ENCODE data around the gene DUSP1.

The DUSP1 gene

DNA sequence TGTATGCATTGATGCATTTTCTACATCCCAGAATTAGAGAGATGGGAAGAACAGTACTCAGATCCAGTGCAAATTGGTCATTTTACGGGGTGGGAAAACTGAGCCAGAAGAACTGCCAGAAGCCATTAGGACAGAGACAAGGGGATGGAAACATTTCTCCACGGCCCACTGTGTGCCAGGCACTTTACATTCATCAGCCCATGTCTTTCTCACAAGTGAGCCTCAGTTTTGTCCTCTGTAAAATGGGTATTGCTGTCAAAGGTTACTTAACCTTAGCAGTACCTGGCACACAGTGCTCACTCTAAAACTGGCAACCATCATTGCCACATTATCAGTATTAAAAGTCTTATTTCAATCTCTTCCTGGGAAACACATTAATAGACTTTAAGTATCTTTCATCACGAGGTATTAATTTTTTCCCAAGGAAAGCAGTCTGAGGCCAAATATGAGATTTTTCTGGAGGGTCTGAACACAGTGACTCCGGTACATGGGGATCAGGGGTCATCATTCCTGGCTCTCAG is 5.2 kb downstream of the DUSP1 start:
- peak overlapping the region; percentile 75 for H3K4me3 Mint-ChIP-seq
- H3K27me3 Mint-ChIP-seq (ENCODE audit: low read depth): no peaks in the 10 kb centered on the region
- no peaks in the 10 kb centered on the region for H3K9me3 Mint-ChIP-seq
- peak overlapping the region; percentile 93 for H3K27ac Mint-ChIP-seq
- peaks cover 22% of the 10 kb centered on the region for H3K4me1 Mint-ChIP-seq (ENCODE audit: low read depth)
- peaks cover 20% of the 10 kb centered on the region for H3K36me3 Mint-ChIP-seq (ENCODE audit: low read depth)

DNA sequence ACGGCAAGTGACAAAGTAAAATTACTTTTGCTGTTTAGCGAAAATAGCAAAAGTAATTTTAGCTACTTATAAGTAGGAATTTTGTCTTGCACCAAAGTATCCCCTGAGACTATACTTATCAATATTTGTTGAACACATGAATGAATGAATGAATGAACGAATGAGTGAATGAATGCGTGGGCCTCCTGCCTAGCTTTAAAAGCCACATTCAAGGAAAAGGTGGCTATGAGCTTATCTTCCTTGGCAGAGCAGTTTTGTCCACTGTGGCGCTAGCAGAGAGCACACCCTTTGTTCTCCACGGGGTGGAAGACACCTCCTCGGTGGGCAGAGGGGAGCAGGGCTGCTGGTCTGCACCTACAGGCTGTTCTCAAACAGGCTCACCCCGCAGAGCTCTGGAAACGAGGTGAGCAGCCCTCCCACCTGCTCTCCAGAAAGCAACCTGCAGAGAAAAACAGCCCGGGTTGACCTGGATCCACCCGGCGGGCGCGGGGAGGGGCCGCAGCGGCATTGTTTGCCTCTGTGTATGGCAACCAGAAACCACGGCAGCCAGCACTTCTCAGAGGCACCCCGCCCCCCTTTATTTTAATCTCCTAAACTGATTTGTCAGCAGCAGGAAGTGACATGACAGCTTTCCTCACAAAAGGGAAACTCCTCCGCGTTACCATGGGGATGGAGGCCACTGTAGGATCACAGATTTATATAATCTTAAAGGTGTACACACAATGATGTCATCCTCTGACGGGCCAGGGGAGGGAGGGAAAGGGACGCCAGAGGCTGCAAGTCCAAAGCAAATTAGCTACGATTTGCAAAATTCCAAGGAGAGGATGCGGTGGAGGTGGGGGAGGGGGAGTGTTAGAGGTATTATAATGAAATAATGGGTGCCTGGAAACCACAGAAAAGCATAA is 5.9 kb downstream of the DUSP1 start:
- H3K4me3 Mint-ChIP-seq: peak overlapping the region; percentile 75
- peaks cover 20% of the 10 kb centered on the region for H3K36me3 Mint-ChIP-seq (ENCODE audit: low read depth)
- peaks cover 21% of the 10 kb centered on the region for H3K4me1 Mint-ChIP-seq (ENCODE audit: low read depth)
- H3K9me3 Mint-ChIP-seq: no peaks in the 10 kb centered on the region
- H3K27me3 Mint-ChIP-seq (ENCODE audit: low read depth): peaks cover 1% of the 10 kb centered on the region
- peak overlapping the region; percentile 93 for H3K27ac Mint-ChIP-seq

DNA sequence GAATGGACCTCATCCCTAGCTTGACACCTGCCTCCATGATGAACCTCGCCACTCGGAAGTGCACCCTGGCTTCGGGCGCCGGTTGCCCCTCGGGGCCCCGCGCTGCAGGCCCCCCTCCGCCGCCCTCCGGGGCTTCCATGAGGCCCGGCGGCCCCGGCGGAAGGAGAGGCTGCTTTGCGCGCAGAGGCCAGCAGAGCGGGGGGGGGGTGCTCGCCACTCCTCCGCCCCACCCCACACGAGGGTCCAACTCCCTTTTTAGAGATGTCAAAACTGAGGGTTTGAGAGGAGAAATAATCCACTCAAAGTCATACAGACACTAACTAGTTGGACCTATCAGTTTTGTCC is 7.9 kb downstream of the DUSP1 start:
- H3K27ac Mint-ChIP-seq: no peak overlapping the region
- peaks cover 16% of the 10 kb centered on the region for H3K4me1 Mint-ChIP-seq (ENCODE audit: low read depth)
- no peak overlapping the region for H3K4me3 Mint-ChIP-seq
- H3K27me3 Mint-ChIP-seq (ENCODE audit: low read depth): peaks cover 11% of the 10 kb centered on the region
- no peaks in the 10 kb centered on the region for H3K9me3 Mint-ChIP-seq
- H3K36me3 Mint-ChIP-seq (ENCODE audit: low read depth): peaks cover 3% of the 10 kb centered on the region

DNA sequence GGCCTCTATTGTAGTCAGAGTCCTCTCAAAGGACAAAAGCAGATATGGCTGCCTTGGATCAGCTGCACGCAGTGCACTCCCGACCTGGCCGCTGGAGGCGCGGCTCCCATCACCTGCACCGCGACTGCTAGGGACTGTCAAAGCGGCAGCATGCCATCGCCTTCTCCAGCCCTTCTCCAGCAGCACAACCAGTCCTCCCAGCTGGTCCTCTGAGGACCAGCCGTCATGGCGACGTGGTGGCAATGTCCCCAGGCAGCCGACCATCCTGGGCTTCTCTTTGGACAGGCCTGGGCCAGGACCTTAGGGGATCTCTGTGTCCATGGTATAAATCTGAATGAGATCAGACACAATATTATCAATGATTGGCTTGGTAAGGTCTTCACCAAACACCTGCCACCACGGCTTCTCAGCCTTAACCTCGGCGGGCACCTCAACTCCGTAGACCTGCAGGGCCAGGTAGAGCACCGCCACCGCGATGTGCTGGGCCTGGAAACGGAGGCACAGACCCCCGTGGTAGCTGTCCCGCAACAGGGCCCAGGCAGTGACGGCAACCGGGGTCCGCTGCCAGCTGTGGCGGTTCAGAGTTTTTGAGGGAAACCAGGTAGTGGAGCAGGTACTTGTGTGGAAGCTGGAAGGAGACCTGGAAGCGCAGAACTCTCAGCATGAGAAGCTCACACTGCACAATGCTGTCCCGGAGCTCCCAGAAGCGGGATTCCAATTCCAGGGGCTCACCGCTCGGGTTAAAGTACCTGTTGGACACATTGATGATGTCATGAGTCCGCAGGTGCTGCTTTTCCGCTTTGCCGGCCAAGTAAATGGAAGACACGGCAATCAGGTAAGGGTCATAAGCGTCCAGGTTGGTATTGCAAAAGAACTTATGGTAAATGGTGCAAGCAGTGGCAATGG is 8.5 kb downstream of the DUSP1 start:
- H3K36me3 Mint-ChIP-seq (ENCODE audit: low read depth): peaks cover 2% of the 10 kb centered on the region
- H3K27me3 Mint-ChIP-seq (ENCODE audit: low read depth): peaks cover 11% of the 10 kb centered on the region
- H3K4me3 Mint-ChIP-seq: no peak overlapping the region
- H3K9me3 Mint-ChIP-seq: no peaks in the 10 kb centered on the region
- peaks cover 16% of the 10 kb centered on the region for H3K4me1 Mint-ChIP-seq (ENCODE audit: low read depth)
- no peak overlapping the region for H3K27ac Mint-ChIP-seq

DNA sequence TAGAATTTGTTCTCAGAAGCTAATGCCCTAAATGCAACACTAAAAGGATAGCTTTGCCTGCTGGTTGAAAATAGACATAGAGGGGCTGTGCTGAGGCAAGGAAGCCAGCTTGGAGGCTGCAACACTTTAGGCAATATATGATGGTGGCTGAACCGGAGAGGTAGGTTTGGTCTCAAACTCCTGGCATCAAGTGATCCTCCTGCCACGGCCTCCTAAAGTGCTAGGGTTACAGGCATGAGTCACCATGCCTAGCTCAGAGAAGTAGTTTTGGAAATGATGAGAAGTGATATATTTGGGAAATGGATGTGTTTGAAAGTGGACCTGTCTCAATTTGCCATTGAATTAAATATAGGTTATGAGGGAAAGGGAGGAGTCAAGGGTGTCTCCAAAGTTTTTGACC is 10.0 kb downstream of the DUSP1 start:
- Mint-ChIP-seq H3K36me3 (ENCODE audit: low read depth) (no peaks in the 10 kb centered on the region), H3K27me3 (ENCODE audit: low read depth) (peaks cover 11% of the 10 kb centered on the region), H3K9me3 (no peaks in the 10 kb centered on the region), H3K27ac (no peak overlapping the region), H3K4me1 (ENCODE audit: low read depth) (peaks cover 13% of the 10 kb centered on the region), H3K4me3 (no peak overlapping the region)

DNA sequence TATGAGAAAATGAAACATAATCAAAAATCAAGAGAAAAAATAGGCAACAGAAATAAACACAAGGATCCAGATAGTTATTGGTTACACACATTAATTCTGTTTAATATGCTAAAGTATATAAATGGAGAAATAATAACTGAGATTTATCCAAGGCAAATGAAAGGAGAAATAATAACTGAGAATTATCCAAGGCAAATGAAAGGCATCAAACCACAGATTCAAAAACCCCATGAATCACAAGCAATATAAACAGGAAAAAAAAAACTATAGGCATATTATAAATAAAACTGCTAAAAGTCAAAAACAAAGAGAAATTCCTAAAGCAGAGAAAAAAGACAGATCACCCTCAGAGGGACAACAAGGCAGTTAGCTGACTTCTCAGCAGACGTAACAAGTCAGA is 10.9 kb downstream of the DUSP1 start:
- Mint-ChIP-seq H3K9me3 (no peaks in the 10 kb centered on the region), H3K4me3 (no peak overlapping the region), H3K27ac (no peak overlapping the region), H3K4me1 (ENCODE audit: low read depth) (peaks cover 5% of the 10 kb centered on the region), H3K36me3 (ENCODE audit: low read depth) (no peaks in the 10 kb centered on the region), H3K27me3 (ENCODE audit: low read depth) (peaks cover 11% of the 10 kb centered on the region)

DNA sequence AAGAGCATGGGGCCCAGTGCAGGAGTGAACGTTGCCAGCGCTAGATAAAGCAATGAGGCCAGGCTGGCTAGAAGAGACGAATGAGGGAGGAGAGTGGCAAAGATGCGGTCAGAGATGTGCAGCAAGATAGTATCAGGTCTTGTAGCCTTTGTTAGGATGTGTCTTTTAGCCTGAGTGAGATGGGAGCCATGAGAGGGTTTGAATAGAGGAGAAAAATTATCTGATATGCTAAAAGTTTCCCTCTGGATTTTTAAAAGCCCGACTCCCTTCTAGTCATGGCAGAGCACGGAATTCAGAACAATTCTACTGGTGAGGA is 12.2 kb downstream of the DUSP1 start:
- Mint-ChIP-seq H3K27me3 (ENCODE audit: low read depth) (peaks cover 11% of the 10 kb centered on the region), H3K4me3 (no peak overlapping the region), H3K36me3 (ENCODE audit: low read depth) (no peaks in the 10 kb centered on the region), H3K4me1 (ENCODE audit: low read depth) (no peaks in the 10 kb centered on the region), H3K9me3 (no peaks in the 10 kb centered on the region), H3K27ac (no peak overlapping the region)

DNA sequence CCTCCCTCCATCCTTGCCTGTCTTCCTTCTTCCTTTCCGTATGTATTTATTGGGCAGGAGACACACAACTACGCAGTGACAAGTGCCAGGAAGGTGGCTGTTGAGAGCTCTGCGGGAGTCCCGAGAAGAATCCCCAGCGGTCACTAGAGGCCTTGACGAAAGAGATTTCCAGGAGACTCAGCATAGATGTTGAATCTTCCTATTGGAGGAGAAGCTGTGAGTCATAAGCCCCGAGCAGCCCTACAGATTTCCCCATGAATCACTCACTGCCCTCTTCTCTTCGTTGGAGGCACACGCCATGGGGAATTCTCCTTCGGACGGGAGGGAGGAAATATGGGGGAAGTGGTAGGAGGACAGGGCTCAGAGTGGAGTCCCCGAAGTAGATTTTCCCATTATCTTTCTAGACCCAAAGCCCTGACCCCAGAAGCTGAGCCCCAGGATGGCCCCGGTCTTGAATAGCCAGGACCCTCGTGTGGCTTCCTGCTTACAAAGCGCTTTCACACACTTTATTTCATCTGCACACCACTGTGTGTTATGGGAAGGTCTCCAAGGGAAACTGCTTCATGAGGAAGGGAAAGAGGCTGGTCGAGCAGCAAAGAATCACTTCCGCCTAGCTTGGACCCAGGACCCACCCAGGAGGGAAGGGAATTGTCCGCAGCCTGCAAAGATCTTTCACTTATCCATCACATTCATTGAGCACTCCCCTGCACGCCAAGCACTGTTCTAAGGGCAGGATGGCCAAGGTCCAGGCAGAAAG is 12.7 kb downstream of the DUSP1 start:
- Mint-ChIP-seq H3K4me1 (ENCODE audit: low read depth) (no peaks in the 10 kb centered on the region), H3K27ac (no peak overlapping the region), H3K36me3 (ENCODE audit: low read depth) (no peaks in the 10 kb centered on the region), H3K9me3 (no peaks in the 10 kb centered on the region), H3K27me3 (ENCODE audit: low read depth) (peaks cover 15% of the 10 kb centered on the region), H3K4me3 (no peak overlapping the region)

DNA sequence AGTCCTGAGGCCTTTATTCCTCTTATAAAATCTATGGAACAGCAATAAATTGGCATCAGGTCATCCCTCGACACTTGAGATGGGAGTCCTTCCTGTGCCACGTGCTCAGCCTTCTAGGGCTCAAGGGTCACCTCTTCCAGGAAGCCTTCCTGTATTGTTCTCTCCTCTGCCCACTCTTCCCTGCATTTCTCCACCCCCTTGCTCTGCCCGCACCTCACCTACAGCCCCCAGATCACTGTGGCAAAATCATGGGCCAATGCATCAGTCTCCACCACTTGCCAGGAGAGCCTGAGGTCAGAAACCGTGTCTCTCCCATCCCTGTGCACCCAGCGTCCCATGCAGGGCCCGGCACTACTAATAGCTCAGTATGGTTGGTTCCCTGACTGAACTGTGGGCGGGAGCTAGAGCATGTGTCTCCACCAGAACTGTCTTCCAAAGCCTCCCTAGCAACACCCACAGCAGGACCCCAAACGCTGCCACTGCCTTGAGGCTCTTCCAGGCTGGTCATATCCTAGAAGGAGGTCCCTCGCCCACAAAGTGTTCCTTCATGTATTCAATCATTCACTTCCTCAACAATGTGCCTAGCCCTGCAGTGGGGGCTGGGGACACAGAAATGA is 13.5 kb downstream of the DUSP1 start:
- no peak overlapping the region for H3K27ac Mint-ChIP-seq
- no peaks in the 10 kb centered on the region for H3K9me3 Mint-ChIP-seq
- no peaks in the 10 kb centered on the region for H3K36me3 Mint-ChIP-seq (ENCODE audit: low read depth)
- peaks cover 15% of the 10 kb centered on the region for H3K27me3 Mint-ChIP-seq (ENCODE audit: low read depth)
- H3K4me1 Mint-ChIP-seq (ENCODE audit: low read depth): no peaks in the 10 kb centered on the region
- no peak overlapping the region for H3K4me3 Mint-ChIP-seq

DNA sequence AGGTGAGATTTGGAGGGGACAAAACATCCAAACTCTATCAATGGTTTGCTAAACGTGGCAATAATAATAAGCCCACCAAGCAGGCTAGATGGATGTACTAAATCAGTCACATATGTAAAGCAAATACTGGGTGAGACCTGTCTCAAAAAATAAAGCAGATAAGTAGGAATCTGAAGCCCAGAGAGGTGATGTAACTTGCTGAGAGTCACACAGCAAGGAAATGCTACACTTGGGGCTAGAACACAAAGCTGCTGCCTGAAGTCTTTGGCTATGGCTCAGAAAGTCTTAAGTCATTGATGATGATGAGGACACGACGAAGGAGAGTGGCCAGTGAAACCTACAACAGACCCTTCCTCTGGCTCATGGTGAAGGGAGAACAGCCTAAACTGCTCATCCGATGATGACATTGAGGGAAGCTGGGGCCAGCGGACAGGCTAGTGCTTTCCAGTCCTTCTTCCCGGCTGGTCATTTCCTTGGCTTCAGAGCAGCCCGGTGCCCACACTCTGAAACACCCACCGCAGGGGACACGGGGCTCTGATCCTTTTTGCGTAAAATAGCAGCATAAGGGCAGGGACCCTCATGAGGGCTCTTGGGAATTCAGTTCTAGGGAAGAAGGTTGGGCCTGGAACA is 14.1 kb downstream of the DUSP1 start:
- H3K4me3 Mint-ChIP-seq: no peak overlapping the region
- no peaks in the 10 kb centered on the region for H3K9me3 Mint-ChIP-seq
- H3K27me3 Mint-ChIP-seq (ENCODE audit: low read depth): peaks cover 15% of the 10 kb centered on the region
- no peaks in the 10 kb centered on the region for H3K4me1 Mint-ChIP-seq (ENCODE audit: low read depth)
- no peak overlapping the region for H3K27ac Mint-ChIP-seq
- H3K36me3 Mint-ChIP-seq (ENCODE audit: low read depth): no peaks in the 10 kb centered on the region

DNA sequence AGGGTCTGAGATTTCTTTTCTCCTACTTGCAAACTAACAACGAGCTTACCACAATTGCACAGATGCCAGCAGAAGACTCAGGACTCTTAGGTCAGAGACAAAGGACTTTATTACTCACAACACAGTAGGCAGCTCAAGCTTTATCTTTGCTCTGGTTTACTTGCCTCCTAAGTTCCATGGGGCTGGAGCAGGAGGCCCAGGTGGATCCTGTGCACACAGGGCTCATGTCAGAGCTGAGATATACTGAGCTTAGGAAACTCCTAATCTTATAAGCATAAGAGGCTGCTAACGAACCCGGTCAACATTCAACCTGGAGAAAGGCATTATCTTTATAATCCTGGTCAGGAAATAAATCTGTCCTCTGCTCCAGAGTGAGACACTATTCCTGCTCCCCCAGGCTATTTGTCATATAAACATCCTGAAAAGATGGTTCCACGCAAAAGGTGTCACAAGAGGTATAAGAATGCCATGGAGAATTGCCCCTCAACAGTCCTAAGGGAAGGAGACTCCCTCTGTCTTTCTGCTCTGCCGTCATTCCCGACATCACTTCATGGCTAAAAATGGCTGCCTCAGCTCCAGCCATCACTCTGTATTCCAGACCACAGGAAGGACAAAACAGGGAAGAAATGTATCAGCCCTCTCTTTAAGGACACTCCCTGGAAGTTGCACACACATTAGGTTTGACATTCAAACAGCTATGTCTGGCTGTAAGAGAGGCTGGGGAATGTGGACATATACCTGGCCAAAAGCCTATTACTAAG is 16.2 kb downstream of the DUSP1 start:
- no peaks in the 10 kb centered on the region for H3K4me1 Mint-ChIP-seq (ENCODE audit: low read depth)
- H3K4me3 Mint-ChIP-seq: no peak overlapping the region
- H3K36me3 Mint-ChIP-seq (ENCODE audit: low read depth): no peaks in the 10 kb centered on the region
- no peak overlapping the region for H3K27ac Mint-ChIP-seq
- H3K9me3 Mint-ChIP-seq: no peaks in the 10 kb centered on the region
- peaks cover 10% of the 10 kb centered on the region for H3K27me3 Mint-ChIP-seq (ENCODE audit: low read depth)

DNA sequence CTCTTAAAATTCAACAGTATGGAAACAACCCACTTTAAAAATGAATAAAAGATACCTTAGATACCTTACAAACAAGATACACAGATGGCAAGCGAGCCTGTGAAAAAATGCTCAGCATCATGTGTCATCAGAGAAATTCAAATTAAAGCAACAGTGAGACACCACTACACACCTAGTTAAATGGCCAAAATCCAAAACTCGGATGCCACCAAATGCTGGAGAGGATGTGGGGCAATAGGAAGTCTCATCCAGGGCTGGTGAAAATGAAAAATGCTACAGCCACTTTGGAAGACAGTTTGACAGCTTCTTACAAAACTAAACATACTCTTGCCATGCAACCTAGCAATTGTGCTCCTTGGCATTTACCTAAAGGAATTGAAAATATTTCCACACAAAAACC is 17.9 kb downstream of the DUSP1 start:
- H3K4me1 Mint-ChIP-seq (ENCODE audit: low read depth): no peaks in the 10 kb centered on the region
- H3K27me3 Mint-ChIP-seq (ENCODE audit: low read depth): peaks cover 4% of the 10 kb centered on the region
- H3K36me3 Mint-ChIP-seq (ENCODE audit: low read depth): no peaks in the 10 kb centered on the region

DNA sequence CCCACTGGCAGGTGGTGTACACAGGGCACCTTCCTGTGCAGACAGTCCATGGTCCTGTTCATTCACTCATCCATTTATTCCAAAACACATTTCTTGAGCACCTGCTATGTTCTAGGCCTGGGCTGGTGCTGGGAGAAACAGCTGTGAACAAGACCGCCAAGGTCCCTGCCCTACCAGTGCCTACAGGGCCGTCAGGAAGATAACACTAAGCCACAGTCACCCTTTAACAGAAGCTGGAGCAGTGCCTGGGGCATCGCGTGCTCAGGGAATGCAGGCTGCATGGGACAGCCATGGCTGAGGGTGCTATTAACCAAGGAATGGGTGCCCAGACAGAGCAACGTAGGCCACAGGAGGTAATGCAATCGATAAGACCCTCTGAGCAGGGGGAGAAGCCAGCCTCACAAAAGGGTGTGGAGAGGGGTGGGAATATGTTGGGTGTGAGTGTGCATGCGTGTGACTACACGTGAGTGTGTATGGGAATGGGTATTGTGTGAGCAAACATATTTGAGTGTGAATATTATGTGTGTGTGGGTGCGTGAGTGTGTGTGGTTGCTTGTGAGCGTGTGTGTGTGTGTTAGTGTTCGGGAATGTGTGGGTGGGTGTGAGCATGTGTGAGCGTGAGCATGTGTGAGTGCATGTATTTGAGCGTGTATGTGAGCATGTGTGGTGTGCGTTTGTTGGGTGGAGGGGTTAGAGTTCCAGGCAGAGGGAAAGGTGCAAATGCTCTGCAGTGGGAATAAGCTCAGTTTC is 19.1 kb downstream of the DUSP1 start:
- Mint-ChIP-seq H3K9me3 (peaks cover 5% of the 10 kb centered on the region), H3K27me3 (ENCODE audit: low read depth) (peaks cover 4% of the 10 kb centered on the region), H3K4me3 (no peak overlapping the region), H3K36me3 (ENCODE audit: low read depth) (no peaks in the 10 kb centered on the region), H3K27ac (no peak overlapping the region), H3K4me1 (ENCODE audit: low read depth) (no peaks in the 10 kb centered on the region)

More for the DNA sequence above, 17.9 kb downstream of the DUSP1 start:
- no peaks in the 10 kb centered on the region for H3K9me3 Mint-ChIP-seq
- H3K4me3 Mint-ChIP-seq: no peak overlapping the region
- no peak overlapping the region for H3K27ac Mint-ChIP-seq

Data from T-helper 1 cell treated with Interleukin-12 subunit alpha and Interleukin-12 subunit beta and Interleukin-4 antibody, amounts not matched to agents 30 μg/mL and 1 μg/mL, for 36 hours (primary cell).